Uterus (tissue), 2 donors: Measurements from ENCODE around the gene SAMD3.

Experiments used
- POLR2A ChIP-seq, 2 donors: fragments of 450-650 bp; IDR thresholded peaks; one replicate each; pipeline ENCODE4 v1.6.1; 2016; ENCODE audit warnings: antibody characterized with exemption in 2 of 2, mild to moderate bottlenecking in 1 of 2, moderate library complexity in 1 of 2
- TF ChIP-seq, protein P1 (sequence below), 4 experiments: fragments of 200-600 bp in 2 of 4; fragments of 450-650 bp in 2 of 4; sonication (generic) in 2 of 4; IDR thresholded peaks; one replicate each; pipeline ENCODE4 v1.5.1; 2016 to 2019; ENCODE audit warnings: antibody characterized with exemption in 4 of 4, mild to moderate bottlenecking in 2 of 4, moderate library complexity in 1 of 4

DNA sequence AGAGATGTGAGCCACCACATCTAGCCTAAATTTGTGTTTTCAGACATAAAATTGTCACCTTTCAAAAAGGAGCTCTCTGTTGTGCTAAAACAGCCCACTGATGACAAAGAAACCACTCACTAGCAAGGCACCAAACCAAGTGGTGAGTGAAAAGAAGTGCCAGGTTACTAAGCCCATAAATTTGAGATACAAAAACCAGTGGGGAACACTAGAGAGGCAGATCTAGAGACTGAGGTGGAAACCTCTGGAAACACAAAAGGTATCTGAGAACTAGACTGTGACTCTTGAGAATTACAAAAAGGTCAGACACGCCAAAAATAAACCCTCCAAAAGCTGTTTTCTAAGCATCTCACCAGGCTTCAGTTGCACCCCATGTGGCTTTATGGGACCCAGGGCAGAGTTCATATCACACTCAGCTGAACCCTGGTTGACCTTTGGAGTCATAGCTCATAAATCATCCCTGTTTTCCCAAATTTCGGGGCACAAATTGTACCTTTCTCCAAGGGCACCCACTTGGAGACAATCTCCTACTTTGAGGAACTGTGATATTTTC, 24.2 kb downstream of the SAMD3 start:
- TF ChIP-seq, protein P1, sequence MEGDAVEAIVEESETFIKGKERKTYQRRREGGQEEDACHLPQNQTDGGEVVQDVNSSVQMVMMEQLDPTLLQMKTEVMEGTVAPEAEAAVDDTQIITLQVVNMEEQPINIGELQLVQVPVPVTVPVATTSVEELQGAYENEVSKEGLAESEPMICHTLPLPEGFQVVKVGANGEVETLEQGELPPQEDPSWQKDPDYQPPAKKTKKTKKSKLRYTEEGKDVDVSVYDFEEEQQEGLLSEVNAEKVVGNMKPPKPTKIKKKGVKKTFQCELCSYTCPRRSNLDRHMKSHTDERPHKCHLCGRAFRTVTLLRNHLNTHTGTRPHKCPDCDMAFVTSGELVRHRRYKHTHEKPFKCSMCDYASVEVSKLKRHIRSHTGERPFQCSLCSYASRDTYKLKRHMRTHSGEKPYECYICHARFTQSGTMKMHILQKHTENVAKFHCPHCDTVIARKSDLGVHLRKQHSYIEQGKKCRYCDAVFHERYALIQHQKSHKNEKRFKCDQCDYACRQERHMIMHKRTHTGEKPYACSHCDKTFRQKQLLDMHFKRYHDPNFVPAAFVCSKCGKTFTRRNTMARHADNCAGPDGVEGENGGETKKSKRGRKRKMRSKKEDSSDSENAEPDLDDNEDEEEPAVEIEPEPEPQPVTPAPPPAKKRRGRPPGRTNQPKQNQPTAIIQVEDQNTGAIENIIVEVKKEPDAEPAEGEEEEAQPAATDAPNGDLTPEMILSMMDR (IDR thresholded peaks at IDR 0.05) = no peak
- no peak for TF ChIP-seq POLR2A (IDR thresholded peaks at IDR 0.05)
